Activated CD4-positive, alpha-beta T cell treated with anti-CD3 and anti-CD28 coated beads, Interleukin-2, amount 50 U/mL, for 4 hours (primary cell): ENCODE measurements around the gene WDR83.
"Not testable (repeated sequence)": the region's sequence is repeated elsewhere in the genome, so short reads cannot be mapped to it uniquely, and the experiment has no call there.

Experiments used
- DNase-seq, 2 experiments: peaks; one replicate each; pipeline ENCODE4 v3.0.0-alpha.2; 2020

The WDR83 gene

DNA sequence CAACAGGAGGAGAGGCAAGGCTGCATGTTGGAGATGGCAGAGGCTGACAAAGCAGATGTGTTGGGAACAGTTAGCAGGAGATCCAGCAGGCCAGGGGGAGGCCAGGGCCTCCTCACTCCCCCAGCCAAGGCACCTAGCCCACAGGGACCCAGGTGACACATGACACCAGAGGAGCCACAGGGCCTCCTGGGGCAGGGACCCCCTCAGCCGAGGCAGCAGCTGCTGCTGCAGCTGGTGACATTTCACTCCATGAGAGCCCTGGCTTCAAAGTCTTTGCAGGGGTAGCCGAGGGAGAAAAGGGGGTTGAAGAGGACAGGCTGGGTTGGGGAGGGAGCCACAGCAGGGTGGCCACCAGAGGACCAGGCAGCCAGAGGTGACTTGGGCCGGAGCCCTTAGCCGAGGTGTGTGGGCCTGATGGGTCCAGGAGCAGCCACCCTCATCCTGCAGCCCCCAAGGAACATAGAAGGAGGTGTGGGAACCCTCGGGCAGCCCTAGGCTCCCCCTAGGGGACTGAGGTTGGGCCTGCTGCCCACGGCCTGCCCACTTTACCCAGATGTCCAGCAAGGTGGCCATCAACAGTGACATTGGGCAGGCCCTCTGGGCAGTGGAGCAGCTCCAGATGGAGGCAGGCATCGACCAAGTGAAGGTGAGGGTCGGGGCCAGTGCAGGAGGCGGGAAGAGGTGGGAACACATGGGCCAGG lies 21.0 kb downstream of the WDR83 start, which contains the start of gene GNG14:
Gene GNG14, plus strand, starts transcription at position 503 of the 701 bp plus-strand sequence. Its CDS starts 51 bp downstream, at position 554.
- DNase-seq = no peak

DNA sequence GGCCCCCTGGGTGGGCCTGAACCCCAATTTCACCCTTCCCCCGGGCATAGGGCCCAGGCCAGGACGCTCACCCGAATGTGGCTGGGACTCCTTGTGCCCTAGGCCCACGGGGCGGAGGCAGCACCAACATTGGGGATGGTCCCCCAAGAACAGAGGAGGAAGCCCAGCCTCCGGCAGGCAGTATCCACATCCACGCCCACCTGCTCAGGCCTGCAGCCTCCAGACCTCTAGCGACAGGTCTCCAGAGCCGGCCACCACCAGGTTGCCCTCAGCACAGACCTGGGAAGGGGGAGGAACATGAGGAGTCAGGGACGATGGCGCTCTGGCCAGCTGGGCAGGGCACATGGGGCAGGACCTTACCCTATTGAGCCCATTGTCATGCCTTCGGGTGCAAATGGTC lies 22.4 kb downstream of the WDR83 start:
- no peak for DNase-seq

DNA sequence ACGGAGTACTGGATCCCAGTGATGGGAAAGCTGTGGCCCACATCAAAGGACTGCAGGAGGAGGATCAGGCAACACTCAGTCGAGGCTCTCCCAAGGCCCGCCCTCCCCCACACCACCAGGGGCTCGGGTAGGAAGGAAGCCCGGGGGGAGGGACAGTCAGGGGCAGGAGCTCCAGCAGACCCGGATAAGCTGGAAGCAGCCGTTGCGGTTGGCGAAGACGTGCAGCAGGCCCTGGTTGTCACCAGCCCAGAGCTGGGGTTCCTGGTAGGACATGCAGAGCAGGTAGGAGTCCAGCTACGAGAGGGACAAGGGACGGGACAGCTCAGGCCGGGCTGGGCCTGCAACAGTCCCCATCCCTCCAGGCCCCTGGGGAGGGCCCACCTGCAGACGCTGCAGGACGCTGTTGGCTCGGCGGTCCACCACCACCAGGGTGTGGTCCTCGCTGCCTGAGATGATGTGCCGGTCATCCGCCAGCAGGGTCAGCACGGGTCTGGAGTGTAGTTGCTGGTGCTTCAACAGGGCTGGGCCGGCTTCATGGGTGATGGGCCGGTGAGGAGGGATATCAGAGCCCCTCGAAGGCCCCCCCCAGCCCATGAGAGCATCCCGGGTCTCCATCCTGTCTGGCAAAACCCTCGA lies 23.1 kb downstream of the WDR83 start:
- DNase-seq = no peak

DNA sequence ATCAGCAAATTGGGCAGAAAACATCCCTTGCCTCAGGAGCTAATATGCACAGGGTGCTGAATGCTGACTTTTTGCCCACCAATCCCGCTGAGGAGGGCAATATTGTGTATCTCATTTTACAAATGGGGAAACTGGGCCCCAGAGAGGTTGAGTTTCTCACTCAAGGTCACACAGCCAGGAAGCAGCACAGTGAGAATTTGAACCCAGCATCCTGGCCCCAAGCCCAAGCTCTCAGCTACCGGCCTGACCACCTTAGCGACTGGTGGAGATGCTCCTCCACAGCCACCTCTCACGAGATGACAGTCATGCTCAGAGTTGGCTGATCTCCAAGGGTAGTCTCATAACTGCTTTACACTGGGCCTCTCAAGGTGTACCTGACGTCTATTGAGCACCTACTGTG lies 26.4 kb downstream of the WDR83 start:
- no peak for DNase-seq

DNA sequence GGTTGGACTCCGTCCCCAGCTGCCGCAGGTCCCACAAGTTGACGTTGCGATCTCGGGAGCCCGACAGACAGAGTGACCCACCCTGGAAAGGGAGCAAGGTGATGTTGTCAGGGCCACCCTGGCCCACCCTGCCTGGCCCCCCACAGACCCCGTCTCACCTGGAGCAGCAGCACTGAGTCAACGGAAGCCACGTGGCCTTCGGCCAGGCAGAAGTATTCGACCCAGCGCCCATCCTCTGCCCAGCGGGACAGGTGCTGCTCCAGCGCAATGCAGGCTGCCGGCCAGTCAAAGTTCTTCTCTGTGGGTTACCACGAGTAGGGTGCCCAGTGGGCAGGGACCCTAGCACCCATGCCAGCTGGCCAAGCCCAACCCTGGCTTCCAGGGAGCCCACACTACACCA lies 28.0 kb downstream of the WDR83 start:
- no peak for DNase-seq

DNA sequence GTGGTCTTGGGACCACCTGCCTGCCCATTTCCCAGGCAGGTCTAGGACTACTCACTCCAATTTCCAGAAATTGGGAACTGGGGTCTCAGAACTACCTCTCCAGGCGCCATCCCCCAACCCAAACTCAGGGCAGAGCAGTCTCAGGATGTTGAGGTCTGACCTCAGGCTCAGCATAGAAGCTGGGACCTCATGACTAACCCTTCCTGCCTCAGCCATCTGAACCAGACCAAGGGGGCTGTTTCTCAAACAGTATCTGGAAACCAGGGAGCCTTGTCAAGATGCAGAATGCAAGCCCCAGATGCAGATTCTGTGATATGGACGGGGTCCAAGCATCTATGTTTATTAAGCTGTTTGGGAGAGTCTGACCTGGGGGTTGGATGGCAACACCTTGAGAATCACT lies 28.5 kb downstream of the WDR83 start:
- DNase-seq = no peak

DNA sequence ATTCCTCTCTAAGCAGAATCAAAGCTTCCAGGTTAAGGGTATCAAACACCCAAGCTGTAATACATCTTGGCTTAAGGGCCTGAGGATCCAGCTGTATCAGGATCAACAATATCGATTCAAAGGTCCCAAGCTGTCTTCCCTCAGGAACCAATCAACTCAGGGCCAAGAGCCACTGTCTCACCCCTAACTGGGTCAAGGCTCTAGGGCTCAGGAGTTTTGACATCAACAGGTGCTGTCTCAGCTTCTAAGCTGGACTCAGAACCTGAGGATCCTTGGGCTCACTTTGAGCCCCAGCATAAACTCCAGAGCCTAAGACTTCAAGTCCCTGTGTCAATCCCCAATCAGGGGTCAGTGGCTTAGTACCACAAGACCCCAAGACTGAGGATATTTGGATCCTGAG lies 28.9 kb downstream of the WDR83 start:
- no peak for DNase-seq

DNA sequence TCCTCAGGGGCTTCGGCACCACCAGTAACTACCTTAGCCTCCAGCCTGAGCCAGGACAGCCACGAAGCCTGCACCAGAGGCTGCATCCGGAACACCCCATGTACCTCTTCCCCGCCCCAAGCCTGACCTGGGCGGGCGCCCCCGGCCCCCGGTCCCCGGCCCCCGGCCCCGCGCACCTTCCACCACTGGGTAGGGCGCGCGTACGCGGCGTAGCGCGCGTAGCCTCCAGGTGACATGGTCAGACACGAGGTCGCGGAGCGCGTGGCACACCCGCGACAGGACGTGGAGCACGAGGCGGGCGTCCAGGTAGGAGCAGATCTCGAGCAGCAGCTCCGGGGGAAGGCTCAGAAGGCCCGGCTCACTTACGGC lies 29.4 kb downstream of the WDR83 start:
- no peak for DNase-seq

DNA sequence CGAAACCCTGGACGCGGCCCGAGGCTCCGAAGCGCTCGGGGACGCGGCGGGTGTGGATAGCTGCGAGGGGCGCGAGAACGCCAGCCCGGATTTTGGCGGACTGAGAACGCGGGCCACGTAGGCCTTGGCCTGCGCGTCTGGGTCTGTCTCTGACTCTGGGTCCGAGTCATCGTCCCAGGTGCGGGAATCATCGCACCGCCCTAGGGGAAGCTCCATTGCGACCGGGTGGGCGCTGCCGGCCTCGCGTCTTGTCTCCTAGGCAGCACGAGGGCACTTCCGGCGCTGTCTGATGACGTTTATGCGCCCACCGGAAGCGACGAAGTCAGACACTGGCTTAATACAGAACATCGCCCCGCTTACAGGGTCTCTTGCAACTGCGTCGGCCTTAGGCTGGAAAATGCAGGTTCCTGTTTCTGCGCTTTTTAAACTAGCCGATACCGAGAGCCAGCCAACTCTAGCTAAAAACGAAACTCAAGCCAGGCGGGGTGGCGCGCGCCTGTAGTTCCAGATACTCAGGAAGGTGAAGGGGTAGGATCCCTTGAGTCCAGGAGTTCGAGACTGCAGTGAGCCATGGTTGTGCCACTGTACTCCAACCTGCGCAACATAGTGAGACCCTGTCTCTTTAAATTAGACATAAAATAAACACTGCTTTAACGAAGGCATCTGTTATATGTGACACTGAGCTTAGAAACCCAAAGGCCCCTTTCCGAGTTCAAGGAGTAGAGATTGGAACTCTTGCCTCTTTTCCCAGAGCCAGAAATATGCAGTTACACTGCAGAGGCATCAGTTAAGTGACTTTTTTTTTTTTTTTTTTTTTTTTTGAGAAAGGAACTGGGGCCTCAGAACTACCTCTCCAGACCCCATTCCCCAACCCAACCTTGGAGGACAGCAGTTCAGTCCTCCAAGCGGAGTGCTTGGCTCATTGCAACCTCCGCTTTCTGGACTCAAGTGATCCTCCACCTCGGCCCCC lies 30.0 kb downstream of the WDR83 start, which contains the start of gene FBXW9:
Gene FBXW9, minus strand, starts transcription at position 266 of the 970 bp plus-strand sequence. Its CDS starts 50 bp downstream, at position 216.
- peak; percentile 97 to 98 for DNase-seq

DNA sequence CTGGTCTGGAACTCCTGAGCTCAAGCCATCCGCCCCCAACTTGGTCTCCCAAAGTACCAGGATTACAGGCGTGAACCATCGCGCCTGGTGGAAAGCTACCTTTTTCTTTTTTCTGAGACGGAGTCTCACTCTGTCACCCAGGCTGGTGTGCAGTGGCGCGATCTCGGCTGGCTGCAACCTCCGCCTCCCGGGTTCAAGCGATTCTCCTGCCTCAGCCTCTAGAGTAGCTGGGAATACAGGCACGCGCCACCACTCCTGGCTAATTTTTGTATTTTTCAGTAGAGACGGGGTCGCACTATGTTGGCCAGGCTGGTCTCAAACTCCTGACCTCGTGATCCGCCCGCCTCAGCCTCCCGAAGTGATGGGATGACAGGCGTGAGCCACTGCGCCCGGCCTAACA lies 30.8 kb downstream of the WDR83 start:
- DNase-seq = not testable (repeated sequence)

DNA sequence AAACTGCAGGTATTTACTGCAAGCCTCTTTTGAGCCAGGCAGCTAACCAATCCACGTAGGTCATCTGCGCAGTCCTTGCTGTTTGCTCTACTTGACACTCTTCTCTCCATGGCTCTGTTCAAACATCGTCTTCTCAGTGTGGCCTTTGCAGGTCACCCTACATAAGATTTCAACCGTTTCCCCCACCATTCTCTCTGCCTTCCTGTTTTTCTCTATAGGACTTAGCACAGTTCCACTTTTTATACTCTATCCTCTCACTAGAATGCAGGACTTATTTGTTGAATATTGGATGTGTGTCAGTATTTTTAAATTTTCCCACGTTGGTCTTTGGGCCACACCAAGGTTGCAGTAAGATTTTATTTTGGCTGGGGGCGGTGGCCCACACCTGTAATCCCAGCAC lies 31.5 kb downstream of the WDR83 start:
- no peak for DNase-seq

DNA sequence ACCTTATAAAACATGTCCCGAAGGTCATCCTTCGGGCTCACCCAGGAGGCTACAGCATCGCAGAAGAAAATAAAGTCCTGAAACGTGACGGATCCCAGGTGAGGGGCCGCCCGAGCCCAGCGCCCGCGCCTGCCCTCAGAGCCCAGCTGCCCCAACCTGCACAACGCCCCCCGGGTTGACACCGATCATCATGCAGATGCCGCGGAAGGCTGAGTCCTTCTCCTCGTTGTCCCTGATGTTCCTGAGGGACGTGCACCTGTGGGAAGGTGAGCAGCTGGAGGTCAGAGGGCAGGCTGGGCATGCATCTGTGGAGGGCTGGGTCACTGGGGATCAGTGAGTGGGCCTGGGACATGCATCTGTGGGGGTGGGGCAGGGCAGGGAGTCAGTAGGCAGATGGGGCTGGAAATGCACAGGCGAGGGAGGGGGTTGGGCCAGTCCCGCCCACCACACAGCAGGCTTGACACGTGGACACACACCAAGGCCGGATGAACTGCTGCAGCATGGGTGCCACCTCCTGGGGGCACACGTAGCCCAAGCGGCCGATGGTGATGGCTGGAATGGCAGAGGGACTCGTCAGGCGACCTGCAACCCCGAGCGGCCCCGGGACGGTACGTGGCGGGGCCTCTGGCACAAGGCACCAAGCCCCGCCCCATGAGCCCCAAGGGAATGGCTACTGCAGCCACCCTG lies 35.1 kb downstream of the WDR83 start:
- no peak for DNase-seq

DNA sequence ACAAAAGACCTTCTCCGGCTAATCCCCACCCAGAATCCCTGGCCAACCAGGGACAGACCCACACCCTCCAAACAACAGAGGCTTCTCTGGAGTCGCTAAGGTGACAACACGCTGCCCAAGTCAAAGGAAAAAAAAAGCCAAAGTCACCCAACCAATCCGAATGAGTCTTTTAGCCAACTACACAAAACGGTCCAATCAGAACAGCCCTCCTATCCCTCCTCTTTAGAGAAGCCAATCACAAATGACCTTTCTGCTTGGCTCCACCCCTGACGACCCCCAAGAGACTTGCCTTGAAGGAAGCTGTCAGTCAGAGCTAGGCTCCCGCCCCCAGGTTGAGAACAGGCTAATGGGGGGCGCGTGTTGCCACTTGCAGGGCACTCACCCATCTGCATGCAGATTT lies 36.4 kb downstream of the WDR83 start:
- no peak for DNase-seq

DNA sequence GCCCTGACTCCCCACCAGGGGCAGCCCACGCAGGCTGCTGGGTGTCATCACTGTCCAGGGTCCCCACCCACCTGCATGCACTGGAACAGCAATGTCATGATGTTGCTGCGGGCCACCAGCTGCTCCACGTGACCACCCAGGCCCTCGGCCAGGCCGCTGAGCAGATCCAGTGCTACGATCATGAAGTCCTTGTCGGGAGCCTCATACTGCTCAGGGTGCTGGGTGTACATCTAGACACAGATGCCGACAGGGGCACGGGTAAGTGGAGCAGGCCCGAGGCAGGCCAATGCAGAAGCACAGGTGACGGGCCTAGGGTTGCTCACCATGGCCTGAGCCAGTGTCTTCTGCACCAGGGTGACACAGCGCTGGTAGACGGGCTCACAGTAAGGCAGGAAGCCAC lies 38.6 kb downstream of the WDR83 start:
- no peak for DNase-seq

DNA sequence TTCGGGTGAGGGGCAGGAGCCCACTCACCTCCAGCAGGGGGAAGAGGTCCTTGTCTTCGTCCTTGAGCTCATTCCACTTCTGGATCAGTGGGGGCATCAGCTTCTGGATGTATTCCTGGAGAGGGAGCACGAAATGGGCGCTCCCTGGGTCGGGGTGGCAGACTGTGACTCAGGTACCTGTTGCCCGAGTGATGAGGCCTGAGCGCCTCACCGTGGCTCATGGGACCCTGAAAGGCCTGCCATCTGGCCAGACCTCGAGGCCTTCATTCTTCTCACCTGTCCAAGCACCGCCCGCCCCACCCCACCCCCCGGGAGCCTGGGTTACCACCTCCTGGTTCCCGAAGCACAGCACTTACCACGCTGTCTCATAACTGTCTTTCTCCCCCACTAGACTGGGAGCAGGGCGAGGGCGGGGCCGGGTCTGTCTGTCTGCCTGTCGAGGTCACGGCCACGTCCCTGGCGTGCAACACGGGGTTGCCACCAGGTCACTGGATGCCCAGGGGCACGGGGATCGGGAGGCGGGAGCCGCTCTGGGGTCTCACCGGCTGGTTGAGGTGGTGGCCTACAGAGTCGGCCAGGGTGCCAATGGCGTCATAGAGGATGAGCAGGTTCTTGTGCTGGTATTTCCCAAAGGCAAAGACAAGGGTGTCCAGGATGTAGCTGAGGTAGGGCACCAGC lies 39.2 kb downstream of the WDR83 start:
- DNase-seq = no peak

DNA sequence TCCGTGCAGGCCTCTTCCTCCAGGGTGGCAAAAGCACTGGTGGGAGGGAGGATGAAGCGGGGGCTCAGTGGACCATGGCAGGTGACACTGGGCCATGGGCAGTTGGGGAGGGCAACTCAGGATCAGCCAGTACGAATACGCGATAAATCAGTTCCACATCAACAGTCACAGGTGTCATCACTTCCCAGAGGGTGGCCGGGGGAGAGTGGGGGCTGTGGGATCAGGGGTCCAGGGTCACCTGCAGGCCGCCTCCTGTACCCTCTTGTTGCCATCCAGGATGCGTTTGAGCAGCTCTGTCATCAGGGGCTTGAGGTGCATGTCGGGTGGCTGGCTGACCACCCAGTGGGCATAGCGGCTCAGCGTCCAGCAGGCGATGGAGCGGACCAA lies 39.7 kb downstream of the WDR83 start:
- DNase-seq = no peak

DNA sequence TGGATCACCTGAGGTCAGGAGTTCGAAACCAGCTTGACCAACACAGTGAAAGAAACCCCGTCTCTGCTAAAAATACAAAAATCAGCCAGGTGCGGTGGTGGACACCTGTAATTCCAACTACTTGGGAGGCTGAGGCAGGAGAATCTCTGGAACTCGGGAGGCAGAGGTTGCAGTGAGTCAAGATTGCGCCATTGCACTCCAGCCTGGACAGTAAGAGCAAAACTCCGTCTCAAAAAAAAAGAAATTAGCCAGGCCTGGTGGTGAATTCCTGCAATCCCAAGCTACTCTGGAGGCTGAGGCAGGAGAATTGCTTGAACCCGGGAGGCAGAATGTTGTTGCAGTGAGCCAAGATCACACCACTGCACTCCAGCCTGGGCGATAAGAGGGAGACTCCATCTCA lies 42.0 kb downstream of the WDR83 start:
- no peak for DNase-seq

DNA sequence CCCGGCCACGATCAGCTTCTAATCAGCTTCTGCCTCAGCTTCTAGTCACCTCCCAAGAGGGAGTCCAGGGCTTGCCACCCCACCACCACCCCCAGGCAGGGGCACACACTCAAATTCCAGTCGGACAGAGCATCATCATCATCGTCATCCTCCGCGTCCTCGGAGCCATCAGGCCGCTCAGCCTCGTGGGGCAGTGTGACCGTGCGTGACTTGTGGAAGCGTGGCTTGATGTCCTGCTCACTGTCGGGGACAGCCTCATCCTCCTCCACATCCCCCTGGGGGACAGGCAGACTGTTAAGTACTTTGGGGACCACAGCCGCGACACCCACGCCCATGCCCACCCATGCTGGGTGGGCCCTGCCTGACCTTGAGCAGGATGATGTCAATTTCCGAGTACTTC lies 44.6 kb downstream of the WDR83 start:
- DNase-seq = no peak

DNA sequence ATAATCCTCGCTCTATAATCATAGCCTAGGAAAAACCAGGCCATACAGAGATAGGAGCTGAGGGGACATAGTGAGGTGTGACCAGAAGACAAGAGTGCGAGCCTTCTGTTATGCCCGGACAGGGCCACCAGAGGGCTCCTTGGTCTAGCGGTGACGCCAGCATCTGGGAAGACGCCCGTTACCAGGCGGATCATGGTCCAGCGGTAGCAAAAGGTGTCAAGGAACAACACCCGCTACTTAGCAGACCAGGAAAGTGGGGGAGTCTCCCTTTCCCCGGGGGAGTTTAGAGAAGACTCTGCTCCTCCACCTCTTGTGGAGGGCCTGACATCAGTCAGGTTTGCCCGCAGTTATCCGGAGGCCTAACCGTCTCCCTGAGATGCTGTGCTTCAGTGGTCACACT lies 45.5 kb downstream of the WDR83 start:
- not testable (repeated sequence) for DNase-seq

DNA sequence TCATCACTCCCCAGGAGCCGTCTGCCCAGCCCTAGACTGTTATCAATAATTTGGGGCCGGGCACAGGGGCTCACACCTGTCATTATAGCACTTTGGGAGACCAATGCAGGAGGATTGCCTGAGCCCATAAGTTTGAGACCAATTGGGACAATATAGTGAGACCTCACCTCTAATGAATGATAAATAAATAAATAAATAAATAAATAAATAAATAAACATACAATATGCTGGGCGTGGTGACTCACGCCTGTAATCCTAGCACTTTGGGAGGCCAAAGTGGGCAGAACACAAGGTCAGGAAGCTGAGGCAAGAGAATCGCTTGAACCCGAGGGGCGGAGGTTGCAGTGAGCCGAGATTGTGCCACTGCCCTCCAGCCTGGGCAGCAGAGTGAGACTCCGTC lies 46.7 kb downstream of the WDR83 start:
- DNase-seq = not testable (repeated sequence)

DNA sequence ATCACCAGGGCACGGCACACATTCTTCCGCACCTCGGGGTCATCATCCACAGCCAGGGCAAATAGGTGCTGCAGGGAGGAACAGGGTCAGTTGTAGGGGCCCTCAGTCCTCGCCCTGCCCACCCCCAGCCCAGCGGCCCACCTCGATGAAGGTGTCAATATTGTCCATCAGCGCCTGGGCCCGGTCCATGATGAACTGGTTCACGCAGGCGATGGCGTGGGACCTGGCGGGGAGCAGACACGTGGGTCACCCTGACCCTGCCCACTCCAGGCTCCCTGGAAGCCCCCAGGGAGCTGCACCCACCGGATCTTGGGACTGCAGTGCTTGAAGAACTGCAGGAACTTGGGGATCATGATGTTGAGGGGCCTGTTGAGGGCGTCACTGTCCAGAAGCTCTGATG lies 48.5 kb downstream of the WDR83 start:
- no peak for DNase-seq

DNA sequence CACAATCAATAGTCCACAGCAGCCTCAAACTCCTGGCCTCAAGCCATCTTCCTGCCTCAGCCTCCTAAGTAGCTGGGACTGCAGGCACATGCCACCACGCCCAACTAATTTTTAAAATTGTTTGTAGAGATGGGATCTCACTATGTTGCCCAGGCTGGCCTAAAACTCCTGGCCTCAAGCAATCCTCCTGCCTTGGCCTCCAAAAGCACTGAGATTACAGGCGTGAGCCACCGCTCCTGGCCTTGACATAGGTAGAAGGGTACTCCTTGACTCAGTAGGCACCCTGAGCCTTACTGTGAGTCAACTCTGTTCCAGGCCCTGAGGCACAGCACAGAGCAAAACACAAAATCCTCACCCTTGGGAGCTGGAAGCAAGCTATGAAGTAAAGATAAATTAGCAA lies 49.3 kb downstream of the WDR83 start:
- DNase-seq = no peak
